HG03460 (cell line): ENCODE results near the gene SENP3.
"Not testable (repeated sequence)": the region's sequence is repeated elsewhere in the genome, so short reads cannot be mapped to it uniquely, and the experiment has no call there.

Source experiments
- ATAC-seq: cut with Tn5 transposase; IDR thresholded peaks from one replicate; pipeline ENCODE4 v1.9.1; 2021; ENCODE audit not compliant: unreplicated experiment

Gene SENP3

DNA sequence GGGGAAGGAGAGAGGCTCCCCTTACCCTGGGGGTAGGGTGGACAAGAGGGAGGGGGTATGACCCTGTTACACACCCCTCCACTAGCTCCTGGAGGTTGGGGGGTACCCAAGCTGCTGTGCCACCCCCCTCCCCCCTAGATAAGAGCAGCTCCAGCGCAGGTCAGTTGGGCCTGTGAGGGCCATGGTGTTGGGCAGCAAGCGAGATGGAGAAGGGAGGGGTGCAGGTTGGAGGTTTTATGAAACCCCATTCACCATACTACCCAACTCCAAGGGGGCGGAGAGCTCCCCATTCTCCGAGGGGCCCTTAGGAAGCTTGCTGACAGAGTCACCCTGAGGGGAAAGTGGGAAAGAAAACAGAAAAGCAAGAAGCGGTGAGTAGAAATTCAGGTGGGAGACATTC lies 29.9 kb downstream of the SENP3 start:
- ATAC-seq = no peak

DNA sequence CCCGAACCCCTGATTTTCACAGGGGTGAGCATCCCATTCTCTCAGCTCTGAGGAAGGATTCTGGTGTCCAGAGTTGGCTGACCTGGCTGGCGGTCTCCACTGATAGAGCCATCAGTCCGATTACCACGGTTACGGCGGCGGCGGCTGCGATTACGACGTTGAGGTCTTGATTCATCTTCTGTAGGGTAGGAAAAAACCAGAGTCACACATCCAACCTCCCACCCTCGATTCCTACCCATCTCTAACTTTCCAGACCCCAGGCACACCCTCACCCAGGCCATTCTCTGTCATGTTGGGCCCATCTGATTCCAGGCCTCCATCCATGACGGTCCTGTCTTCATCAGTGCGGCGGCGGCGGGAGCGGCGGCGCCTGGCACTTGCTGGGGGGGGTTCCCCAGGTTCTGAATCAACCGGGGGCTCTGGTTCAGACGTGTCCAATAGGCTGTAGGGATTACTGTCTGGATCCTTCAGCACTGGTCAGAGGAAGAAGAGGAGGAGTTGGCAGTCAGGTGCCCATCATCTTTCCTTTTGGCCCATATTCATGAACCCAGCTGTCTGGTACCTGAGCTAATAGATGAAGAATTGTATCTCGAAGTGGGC lies 30.8 kb downstream of the SENP3 start:
- ATAC-seq = no peak

DNA sequence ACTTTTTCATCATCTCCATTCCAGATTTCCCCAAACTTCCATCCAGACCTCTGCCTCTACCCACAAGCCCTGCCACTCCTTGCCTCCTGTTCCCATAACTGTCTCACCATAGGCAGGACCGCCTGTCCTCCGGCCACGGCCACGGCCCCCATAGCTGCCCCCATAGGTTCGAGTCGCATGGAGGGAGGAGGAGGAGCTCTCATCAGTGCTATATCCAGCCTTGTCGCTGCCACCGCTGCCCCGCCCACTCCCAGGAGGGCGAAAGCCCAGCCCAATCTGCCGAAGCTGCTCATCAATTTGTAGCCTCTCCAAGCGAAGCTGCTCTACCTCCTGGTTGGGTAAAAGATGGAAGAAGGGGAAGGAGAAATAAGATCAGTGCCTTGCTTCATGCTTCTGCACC lies 31.6 kb downstream of the SENP3 start:
- no peak for ATAC-seq

DNA sequence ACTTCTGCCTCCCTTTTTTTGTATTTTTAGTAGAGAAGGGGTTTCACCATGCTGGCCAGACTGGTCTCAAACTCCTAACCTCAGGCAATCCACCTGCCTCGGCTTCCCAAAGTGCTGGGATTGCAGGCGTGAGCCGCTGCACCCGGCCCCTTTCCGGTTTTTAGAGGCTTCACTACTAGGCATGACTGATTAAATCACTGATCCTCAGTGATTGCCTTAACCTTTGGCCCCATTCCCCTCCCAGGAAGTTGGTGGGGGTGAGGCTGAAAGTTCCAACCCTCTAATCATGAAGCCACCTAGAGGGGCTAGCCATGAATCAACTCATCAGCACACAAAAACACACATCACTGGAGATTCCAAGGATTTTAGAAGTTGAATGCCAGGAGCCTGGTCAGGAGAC lies 35.8 kb downstream of the SENP3 start:
- not testable (repeated sequence) for ATAC-seq

DNA sequence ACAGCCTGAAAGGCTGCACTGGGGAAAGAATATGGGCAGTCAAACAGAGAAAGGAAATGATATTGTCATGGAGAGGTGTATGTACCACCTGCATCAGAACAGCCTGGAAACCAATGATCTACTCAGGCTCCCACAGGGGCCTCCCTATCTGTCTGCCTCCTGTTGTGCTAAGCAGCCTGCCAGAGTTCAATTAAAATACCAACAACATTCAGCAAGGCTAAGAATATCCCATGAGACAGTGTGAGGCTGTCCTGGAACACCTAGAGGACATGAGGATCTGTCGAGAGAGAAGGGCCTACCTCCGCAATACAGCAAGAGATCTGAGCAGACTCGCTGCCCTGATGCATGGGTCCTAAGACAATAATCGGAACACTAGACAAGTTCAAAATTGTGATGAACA lies 44.6 kb downstream of the SENP3 start:
- no peak for ATAC-seq

DNA sequence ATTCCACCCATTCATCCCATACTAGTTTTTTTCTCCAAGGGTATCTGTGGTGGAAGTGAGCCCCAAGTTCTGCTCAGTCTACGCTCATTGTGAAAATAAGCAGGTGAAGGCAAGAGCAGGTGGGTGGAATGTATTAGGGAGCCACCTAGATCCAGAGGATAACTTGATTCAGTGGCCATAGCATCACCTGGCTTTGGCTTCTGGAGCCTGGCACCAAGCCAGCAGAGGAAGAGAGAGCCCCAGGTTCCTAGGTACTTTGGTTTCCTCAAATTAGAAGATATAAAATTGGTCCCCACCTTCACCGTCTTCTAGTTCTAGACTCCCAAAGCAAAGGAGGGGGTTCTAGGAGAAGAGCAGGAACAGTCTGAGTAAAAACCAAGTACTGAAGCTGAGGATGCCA lies 48.9 kb downstream of the SENP3 start:
- ATAC-seq = no peak

DNA sequence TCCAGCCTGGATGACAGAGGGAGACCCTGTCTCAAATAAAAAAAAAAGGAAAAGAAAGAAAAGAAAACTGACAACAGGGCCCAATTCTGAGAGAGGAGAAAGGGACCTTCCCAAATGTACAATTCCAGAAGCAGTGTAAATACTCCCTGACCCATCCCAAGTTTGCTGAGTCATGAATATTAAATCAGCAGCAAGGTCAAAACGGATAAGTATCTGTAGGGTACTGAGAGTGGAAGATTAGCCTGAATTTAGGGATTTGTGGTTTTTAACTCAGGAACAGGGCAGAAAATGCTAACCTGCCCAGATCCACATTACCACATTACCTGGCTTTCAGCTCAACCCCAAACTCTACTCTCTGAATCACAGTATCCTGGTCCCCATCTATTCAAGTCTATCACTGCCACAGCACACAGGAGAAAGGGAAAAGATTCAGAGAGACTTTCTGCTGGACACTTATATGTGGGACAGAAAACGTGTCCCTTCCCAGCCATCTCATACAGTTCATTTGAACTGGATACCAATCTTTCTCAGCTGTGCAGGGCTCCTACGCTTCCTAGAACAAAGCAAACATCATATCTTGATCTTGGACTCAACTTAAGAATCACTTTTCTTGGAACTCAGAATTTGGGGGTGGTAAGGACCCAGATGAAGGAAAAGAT lies 50.0 kb downstream of the SENP3 start:
- ATAC-seq = no peak

DNA sequence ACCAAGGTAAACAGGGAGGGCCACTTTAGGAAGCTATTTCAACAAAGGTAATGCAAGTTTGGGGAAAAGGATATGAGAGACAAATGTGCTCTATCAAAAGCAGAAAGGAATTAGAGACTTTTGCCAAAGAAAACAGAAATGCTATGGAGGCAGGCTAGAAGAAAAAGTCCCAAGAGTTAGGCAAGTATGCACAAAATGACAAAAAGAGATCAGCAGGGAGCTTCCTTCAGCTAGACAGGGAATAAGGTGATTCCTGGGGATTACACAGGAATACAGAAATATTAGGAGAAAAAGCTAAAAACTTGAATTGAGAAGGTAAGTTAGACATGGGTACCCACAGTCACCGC lies 50.5 kb downstream of the SENP3 start:
- no peak for ATAC-seq

DNA sequence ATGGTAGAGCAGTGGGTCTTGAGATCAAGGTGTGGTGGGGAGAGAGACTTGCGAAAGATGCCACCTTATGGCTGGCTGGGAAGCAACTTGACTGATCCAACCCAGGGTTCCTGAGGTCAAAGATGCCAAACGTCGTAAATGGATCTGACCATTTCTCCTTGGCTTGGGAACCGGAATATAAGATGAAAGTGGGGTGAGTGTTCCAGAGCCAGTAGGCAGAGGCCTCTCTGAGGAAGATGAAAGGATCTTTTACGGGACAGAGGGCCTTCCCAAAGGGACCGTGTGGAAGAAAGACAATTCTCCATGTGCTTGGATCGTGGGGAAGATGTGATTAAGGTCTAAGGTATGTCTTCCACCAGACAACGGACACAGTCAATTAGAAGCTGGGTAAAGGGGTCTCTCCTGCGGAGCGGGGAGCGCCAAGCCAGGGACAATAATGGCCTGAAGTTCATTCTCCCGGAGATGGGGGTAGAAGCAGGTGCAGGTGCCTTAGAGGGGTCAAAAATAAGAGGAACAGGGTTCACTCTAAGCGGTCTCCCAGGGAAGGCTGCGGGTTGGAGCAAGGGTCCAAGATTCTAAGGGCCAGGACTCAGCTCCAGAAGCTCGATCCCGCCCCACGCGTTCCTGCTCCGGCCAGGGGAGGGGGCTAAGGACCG lies 52.2 kb downstream of the SENP3 start:
- no peak for ATAC-seq

DNA sequence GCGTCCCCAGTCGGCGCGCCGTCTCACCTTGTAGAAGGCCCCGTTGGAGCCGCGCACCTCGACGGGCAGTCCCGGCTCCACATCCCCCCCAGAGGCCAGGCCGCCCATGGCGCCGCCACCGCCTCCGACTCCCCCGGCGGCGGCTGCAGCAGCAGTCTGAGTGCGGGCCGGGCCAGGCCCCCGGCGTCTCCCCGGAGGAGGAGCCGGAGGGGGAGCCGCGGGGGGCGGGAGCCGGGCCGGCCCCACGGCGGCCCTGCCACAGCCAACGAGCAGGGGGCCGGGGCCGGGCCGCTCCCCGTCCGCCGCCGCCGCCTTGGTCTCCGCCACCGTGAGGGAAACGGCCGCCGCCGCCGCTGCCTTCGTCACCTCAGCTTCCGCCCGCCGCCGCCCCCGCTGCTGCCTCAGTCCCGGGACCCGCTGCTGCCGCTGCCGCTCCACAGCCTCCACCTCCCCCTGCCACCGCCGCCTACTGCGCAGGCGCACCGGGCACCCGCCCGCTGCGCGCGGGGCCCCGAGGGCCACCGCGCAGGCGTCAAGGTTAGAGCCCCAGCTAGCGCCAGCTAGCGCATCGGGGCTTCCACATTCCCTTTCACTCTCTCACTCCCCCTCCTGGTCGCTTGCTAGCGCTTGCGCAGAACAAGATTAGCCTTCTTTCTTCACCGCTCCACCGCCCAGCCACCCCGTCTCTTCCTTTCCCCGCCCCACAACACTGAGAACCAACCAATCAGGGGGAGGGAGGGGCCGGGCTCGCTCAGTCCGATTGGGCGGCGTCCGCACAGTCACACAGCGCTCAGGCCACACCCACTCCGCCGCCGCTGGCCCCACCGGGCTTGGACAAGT lies 52.9 kb downstream of the SENP3 start, which contains the start of gene FXR2:
Gene FXR2, minus strand, starts transcription at position 473 of the 840 bp plus-strand sequence. Its CDS starts 365 bp downstream, at position 108.
- peak; percentile 85 for ATAC-seq

DNA sequence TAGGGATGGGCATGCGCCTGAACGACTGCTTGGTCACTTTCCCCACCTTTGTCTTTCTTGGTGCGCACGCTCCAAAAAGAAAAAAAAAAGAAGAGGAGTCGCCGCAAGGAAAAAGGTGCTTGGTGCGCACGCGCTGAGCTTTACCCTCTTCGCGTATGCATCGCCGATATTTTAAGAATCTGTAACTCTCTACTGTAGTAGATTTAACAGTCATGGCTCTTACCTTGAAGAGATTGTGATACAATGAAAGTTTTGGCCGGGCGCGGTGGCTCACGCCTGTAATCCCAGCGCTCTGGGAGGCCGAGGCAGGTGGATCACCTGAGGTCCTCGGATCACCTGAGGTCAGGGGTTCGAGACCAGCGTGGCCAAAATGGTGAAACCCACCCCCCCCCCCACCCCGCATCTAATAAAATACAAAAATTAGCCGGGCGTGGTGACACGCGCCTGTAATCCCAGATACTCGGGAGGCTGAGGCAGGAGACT lies 53.6 kb downstream of the SENP3 start:
- ATAC-seq = no peak

DNA sequence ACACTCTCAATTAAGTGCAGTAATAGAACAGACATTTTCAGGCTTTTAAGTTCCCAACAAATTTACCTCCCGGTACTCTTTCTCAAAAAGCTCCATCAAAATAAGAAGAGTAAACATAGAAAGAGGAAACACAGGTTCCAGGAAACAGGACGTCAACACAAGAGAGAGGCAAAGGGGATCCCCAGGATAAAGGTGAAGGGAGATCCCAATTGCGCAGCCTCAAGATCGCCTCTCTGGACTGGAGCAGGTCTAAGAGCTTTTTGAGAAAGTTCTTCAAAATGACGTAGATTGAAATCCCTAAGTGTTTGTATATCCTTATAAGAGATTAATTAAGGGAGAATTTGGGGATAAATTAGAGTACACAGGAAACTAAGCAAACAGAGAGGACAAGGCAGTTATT lies 56.9 kb downstream of the SENP3 start:
- no peak for ATAC-seq

DNA sequence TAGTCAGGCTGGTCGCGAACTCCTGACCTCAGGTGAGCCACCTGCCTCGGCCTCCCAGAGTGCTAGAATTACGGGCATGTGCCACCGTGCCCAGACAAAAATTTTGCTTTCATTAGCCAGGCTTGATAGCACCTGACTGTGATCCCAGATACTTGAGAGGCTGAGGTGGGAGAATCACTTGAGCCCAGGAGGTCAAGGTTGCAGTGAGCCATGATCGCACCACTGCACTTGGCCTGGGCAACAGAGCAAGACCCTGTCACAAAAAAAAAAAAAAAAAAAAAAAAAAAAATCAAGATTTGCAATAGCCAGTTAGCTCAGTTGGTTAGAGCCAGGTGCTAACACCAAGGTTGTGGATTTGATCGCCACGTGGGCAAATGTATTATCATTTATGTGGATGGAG lies 59.1 kb downstream of the SENP3 start:
- ATAC-seq = no peak
